ENCODE measurements around the gene OPCML.

DNA sequence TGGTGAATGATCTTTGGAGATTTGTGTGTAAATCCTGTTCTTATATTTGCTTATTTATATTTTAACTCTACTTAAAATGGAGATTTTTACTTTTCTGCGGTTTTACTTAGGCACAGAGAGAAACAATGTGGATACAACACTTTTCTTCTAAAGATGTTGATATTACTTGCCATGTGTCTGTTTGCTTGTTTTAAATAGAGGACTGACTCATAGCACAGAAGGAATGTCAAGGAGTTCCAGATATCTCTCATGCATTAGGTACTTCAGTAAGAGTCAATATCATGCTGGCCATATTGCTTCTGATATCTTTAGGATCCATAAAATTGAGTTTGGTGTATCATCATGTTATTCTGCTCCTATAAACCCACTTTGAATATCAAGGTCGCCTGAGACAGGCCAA lies 395.0 kb downstream of the OPCML start:
- no peak for TF ChIP-seq CTCF (IDR thresholded peaks at IDR 0.05; ENCODE audit: insufficient read depth, low read length)
- TF ChIP-seq, protein P1, sequence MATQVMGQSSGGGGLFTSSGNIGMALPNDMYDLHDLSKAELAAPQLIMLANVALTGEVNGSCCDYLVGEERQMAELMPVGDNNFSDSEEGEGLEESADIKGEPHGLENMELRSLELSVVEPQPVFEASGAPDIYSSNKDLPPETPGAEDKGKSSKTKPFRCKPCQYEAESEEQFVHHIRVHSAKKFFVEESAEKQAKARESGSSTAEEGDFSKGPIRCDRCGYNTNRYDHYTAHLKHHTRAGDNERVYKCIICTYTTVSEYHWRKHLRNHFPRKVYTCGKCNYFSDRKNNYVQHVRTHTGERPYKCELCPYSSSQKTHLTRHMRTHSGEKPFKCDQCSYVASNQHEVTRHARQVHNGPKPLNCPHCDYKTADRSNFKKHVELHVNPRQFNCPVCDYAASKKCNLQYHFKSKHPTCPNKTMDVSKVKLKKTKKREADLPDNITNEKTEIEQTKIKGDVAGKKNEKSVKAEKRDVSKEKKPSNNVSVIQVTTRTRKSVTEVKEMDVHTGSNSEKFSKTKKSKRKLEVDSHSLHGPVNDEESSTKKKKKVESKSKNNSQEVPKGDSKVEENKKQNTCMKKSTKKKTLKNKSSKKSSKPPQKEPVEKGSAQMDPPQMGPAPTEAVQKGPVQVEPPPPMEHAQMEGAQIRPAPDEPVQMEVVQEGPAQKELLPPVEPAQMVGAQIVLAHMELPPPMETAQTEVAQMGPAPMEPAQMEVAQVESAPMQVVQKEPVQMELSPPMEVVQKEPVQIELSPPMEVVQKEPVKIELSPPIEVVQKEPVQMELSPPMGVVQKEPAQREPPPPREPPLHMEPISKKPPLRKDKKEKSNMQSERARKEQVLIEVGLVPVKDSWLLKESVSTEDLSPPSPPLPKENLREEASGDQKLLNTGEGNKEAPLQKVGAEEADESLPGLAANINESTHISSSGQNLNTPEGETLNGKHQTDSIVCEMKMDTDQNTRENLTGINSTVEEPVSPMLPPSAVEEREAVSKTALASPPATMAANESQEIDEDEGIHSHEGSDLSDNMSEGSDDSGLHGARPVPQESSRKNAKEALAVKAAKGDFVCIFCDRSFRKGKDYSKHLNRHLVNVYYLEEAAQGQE (IDR thresholded peaks at IDR 0.05; ENCODE audit: insufficient replicate concordance, low read depth) = no peak
- TF ChIP-seq POLR2AphosphoS5 (IDR thresholded peaks at IDR 0.05; ENCODE audit: low read depth) = no peak
- TF ChIP-seq SPI1 (IDR thresholded peaks at IDR 0.05; ENCODE audit: borderline replicate concordance, low read depth) = no peak

Data from HL-60 (cell line).